PFSK-1 (cell line): Measurements from ENCODE around the gene GMPPA.

Source experiments
- FOXP2 ChIP-seq: optimal IDR thresholded peaks from 2 replicates; pipeline ENCODE3; 2011; ENCODE audit warnings: borderline replicate concordance, control low read depth, inconsistent platforms; ENCODE audit not compliant: insufficient read depth; ENCODE audit errors: extremely low read length, extremely low read depth
- POLR2AphosphoS5 ChIP-seq: IDR thresholded peaks from 2 replicates; pipeline ENCODE4 v1.6.1; 2012; ENCODE audit warnings: low read depth, mild to moderate bottlenecking, control low read depth, low read length, moderate library complexity
- SIN3A ChIP-seq: IDR thresholded peaks from 2 replicates; pipeline ENCODE4 v1.6.1; 2012; ENCODE audit warnings: mild to moderate bottlenecking, low read length, moderate library complexity, borderline replicate concordance; ENCODE audit not compliant: insufficient read depth
- TAF1 ChIP-seq: IDR thresholded peaks from 2 replicates; pipeline ENCODE4 v1.6.1; 2012; ENCODE audit warnings: low read length, control low read depth, borderline replicate concordance; ENCODE audit not compliant: insufficient read depth
- TF ChIP-seq, protein P1 (sequence below), 2 experiments: IDR thresholded peaks; 2 replicates each; pipeline versions ENCODE4 v1.6.1 to v1.8.0; 2011 to 2012; ENCODE audit warnings: low read depth in 2 of 2, low read length in 2 of 2, control low read depth in 1 of 2, inconsistent platforms in 1 of 2, mild to moderate bottlenecking in 1 of 2, moderate library complexity in 1 of 2; ENCODE audit not compliant: insufficient read depth in 1 of 2

GMPPA gene

DNA sequence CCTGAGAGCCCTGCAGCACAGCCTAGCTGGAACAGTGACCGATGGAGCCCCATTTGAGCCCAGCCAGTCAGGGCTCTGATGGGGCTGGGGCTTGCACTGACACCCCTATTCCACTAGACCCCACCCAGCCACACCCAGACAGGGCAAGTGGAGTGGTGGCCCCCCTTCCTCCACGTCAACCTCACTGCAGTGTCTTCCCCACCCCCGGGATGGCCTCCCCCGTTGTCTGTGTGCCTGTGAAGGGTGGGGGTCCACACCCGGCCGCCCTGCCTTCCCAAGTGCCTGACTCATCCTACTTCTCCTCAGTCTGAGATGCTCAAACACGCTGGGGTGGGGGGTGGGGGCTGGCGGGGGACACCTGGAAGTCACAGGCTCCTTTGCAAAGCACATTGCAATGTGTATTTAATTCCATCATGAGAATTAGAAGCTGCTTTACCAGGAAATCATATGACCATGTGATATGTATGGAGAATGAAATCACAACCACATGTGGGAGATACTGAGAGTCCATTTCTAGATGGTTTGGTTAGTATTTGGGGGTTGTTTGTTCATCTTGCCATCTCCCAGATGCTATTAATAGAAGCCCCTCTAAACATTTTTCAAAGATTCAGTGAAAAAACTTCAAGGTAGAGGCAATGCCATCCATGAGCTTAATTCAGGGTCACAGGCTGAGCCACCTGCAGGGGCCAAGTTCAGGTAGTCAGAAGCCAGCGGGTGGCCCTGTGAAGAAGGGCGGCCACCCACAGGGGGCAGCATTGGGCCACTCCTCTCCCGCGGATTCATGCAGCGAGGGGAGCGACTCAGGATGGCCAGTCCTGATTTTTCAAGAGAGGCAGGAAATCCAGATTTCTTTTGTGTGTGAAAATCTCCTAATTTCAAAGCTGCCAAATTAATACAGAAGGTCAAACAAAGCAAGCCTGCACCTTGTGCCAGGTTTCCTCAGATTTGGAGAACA lies 22.7 kb upstream of the GMPPA start:
- TF ChIP-seq SIN3A: no peak
- TF ChIP-seq, protein P1, sequence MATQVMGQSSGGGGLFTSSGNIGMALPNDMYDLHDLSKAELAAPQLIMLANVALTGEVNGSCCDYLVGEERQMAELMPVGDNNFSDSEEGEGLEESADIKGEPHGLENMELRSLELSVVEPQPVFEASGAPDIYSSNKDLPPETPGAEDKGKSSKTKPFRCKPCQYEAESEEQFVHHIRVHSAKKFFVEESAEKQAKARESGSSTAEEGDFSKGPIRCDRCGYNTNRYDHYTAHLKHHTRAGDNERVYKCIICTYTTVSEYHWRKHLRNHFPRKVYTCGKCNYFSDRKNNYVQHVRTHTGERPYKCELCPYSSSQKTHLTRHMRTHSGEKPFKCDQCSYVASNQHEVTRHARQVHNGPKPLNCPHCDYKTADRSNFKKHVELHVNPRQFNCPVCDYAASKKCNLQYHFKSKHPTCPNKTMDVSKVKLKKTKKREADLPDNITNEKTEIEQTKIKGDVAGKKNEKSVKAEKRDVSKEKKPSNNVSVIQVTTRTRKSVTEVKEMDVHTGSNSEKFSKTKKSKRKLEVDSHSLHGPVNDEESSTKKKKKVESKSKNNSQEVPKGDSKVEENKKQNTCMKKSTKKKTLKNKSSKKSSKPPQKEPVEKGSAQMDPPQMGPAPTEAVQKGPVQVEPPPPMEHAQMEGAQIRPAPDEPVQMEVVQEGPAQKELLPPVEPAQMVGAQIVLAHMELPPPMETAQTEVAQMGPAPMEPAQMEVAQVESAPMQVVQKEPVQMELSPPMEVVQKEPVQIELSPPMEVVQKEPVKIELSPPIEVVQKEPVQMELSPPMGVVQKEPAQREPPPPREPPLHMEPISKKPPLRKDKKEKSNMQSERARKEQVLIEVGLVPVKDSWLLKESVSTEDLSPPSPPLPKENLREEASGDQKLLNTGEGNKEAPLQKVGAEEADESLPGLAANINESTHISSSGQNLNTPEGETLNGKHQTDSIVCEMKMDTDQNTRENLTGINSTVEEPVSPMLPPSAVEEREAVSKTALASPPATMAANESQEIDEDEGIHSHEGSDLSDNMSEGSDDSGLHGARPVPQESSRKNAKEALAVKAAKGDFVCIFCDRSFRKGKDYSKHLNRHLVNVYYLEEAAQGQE (IDR thresholded peaks at IDR 0.05; ENCODE audit: insufficient read depth in 1 of 2, low read depth in 2 of 2, low read length in 2 of 2): no peak
- TF ChIP-seq FOXP2: no peak
- TF ChIP-seq TAF1: no peak
- no peak for TF ChIP-seq POLR2AphosphoS5

DNA sequence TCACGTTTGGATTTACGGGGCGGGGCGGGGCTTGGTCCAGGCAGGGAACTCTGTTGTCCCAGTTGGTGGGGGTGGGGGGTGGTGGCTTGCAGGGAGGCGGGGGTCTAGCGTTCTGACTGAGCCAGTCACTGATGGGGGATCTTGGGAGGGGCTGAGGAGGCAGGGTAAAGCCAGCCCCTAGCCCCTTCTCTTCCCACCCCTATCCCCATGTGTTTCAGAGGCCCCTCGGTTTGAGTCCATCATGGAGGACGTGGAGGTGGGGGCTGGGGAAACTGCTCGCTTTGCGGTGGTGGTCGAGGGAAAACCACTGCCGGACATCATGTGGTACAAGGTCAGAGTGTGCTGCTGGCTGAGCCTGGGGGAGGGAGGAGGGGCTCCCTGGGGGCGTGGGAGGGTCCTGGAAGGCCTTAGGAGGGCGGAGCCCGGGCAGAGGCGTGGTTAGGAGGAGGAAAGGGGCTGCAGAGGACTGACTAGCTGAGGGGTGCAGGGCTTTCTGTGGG lies 22.0 kb upstream of the GMPPA start:
- no peak for TF ChIP-seq SIN3A
- no peak for TF ChIP-seq POLR2AphosphoS5
- TF ChIP-seq TAF1: no peak
- TF ChIP-seq FOXP2: no peak
- TF ChIP-seq, protein P1 (IDR thresholded peaks at IDR 0.05; ENCODE audit: insufficient read depth in 1 of 2, low read depth in 2 of 2, low read length in 2 of 2): no peak

DNA sequence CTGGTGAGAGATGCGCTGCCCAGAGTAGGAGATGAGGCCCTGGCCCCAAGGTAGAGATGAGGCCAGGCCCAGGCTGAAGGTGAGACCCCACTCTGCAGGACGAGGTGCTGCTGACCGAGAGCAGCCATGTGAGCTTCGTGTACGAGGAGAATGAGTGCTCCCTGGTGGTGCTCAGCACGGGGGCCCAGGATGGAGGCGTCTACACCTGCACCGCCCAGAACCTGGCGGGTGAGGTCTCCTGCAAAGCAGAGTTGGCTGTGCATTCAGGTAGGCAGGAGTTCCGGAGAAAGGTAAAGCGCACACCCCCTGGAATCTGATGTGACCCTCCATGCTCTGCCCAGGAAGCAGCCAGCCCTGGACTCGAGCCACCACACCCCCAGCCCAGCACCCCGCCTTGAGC lies 21.5 kb upstream of the GMPPA start:
- no peak for TF ChIP-seq POLR2AphosphoS5
- no peak for TF ChIP-seq TAF1
- TF ChIP-seq FOXP2: no peak
- TF ChIP-seq SIN3A: no peak

DNA sequence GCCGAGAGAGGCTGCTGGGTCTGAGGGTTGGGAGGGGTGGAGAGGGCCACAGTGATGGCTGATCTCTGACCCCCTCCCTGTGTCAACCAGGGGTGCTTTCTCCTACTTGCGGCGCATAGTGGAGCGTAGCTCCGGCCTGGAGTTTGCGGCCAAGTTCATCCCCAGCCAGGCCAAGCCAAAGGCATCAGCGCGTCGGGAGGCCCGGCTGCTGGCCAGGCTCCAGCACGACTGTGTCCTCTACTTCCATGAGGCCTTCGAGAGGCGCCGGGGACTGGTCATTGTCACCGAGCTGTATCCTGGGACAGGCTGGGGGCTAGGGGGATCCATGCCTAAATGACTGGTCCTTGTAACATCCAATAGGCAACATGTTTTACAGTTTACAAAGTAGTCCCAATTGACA lies 20.9 kb upstream of the GMPPA start:
- TF ChIP-seq, protein P1 (IDR thresholded peaks at IDR 0.05; ENCODE audit: insufficient read depth in 1 of 2, low read depth in 2 of 2, low read length in 2 of 2): no peak
- TF ChIP-seq FOXP2: no peak
- no peak for TF ChIP-seq POLR2AphosphoS5
- no peak for TF ChIP-seq SIN3A
- no peak for TF ChIP-seq TAF1

DNA sequence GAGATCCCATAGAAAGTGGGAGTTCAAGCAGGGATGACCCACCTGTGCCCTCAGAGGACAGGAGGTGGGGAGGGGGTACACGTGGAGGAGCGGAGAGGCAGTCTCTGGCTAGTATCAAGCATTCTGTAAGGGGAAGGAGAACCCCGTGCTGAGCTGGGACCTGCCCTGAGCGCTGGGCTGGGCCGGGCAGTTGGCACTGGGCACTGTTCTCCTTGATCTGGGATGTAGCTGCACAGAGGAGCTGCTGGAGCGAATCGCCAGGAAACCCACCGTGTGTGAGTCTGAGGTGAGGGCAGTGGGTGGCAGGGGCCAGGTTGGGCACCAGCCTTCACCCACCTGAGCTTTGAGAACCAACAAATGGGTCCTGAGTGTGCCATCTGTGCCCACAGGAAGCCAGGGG lies 19.8 kb upstream of the GMPPA start:
- no peak for TF ChIP-seq POLR2AphosphoS5
- TF ChIP-seq SIN3A: no peak
- no peak for TF ChIP-seq TAF1
- no peak for TF ChIP-seq FOXP2
- TF ChIP-seq, protein P1 (IDR thresholded peaks at IDR 0.05; ENCODE audit: insufficient read depth in 1 of 2, low read depth in 2 of 2, low read length in 2 of 2): no peak
